ENCODE measurements around the gene NARS2.
"Not testable (repeated sequence)": the region's sequence is repeated elsewhere in the genome, so short reads cannot be mapped to it uniquely, and the experiment has no call there.

NARS2 gene

DNA sequence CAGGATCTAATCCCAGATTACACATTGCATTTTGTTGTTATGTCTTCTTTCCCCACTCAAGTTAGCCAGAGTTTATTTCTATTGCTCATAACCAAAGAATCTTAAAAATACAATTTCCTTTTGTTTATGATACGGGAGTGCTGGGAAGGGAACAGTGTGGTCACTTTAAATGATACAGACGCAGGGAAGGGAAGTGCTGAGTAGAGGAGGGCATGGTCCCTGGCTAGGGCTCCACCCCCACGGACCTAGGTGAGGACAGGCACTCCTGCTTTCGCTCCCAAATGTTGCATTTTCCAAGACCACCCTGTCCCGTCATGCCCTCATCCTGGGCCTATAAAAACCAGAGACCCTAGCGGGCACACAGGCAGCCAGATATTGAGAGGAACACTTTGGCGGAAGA, 30.6 kb upstream of the NARS2 start:
- Histone ChIP-seq H3K4me3 (ENCODE audit: insufficient read depth, low read depth, low read length) (no peak overlapping the region), H3K27ac (ENCODE audit: insufficient read depth, low read depth, low read length, poor library complexity, severe bottlenecking) (no peak overlapping the region), H3K36me3 (ENCODE audit: control insufficient read depth, insufficient read depth, low read length) (no peaks in the 10 kb centered on the region), H3K9me3 (ENCODE audit: control insufficient read depth, low read length) (no peaks in the 10 kb centered on the region), H3K27me3 (ENCODE audit: control insufficient read depth, insufficient read depth, low read length, poor library complexity, severe bottlenecking) (no peaks in the 10 kb centered on the region), H3K4me1 (ENCODE audit: control insufficient read depth, insufficient read depth, low read length) (no peaks in the 10 kb centered on the region)
- 88 to 94% methylated on average over 7 of the region's 7 CpGs for WGBS, 2 experiments

DNA sequence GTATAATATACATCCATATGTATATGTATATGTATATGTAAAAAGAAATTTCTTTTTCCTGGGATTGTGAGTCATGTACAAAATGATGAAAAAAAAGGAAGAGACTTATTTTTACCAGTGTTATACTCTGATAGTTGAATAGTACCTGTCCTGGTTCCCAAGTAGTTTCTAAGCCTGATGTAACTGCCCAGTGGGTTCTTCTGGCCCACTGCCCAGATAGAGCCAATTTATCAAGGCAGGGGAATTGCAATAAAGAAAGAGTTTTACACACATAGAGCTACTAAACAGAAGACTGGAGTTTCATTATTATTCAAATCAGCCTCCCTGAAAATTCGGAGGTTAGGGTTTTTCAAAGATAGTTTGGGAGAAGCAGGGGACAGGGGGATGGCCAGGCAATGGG, 29.1 kb upstream of the NARS2 start:
- H3K4me3 ChIP-seq (ENCODE audit: insufficient read depth, low read depth, low read length), result no peak overlapping the region
- WGBS, 2 experiments, result 43 to 62% methylated on average over 1 of the region's 1 CpG

DNA sequence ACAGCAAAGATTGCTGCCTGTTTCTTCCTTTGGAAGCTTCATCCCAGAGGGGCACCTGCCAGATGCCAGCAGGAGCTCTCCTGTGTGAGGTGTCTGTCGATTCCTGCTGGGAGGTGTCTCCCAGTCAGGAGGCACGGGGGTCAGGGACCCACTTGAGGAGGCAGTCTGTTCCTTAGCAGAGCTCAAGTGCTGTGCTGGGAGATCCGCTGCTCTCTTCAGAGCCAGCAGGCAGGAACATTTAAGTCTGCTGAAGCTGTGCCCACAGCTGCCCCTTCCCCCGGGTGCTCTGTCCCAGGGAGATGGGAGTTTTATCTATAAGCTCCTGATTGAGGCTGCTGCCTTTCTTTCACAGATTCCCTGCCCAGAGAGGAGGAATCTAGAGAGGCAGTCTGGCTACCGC, 28.1 kb upstream of the NARS2 start:
- H3K27me3 ChIP-seq (ENCODE audit: control insufficient read depth, insufficient read depth, low read length, poor library complexity, severe bottlenecking); H3K4me3 ChIP-seq (ENCODE audit: insufficient read depth, low read depth, low read length); H3K9me3 ChIP-seq (ENCODE audit: control insufficient read depth, low read length); H3K4me1 ChIP-seq (ENCODE audit: control insufficient read depth, insufficient read depth, low read length); H3K27ac ChIP-seq (ENCODE audit: insufficient read depth, low read depth, low read length, poor library complexity, severe bottlenecking); H3K36me3 ChIP-seq (ENCODE audit: control insufficient read depth, insufficient read depth, low read length): not testable (repeated sequence)
- 86 to 90% methylated on average over 5 of the region's 5 CpGs for WGBS, 2 experiments

More for the DNA sequence above, 29.1 kb upstream of the NARS2 start:
- Histone ChIP-seq H3K27ac (ENCODE audit: insufficient read depth, low read depth, low read length, poor library complexity, severe bottlenecking) (no peak overlapping the region), H3K27me3 (ENCODE audit: control insufficient read depth, insufficient read depth, low read length, poor library complexity, severe bottlenecking) (no peaks in the 10 kb centered on the region), H3K4me1 (ENCODE audit: control insufficient read depth, insufficient read depth, low read length) (no peaks in the 10 kb centered on the region), H3K9me3 (ENCODE audit: control insufficient read depth, low read length) (no peaks in the 10 kb centered on the region), H3K36me3 (ENCODE audit: control insufficient read depth, insufficient read depth, low read length) (no peaks in the 10 kb centered on the region)

DNA sequence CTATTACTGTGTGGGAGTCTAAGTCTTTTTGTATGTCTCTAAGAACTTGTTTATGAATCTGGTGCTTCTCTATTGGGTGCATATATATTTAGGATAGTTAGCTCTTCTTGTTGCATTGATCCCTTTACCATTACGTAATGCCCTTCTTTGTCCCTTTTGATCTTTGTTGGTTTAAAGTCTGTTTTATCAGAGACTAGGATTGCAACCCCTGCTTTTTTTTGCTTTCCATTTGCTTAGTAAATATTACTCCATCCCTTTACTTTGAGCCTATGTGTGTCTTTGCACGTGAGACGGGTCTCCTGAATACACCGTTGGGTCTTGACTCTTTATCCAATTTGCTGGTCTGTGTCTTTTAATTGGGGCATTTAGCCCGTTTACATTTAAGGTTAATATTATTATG, 26.4 kb upstream of the NARS2 start:
- H3K36me3 ChIP-seq (ENCODE audit: control insufficient read depth, insufficient read depth, low read length); H3K27me3 ChIP-seq (ENCODE audit: control insufficient read depth, insufficient read depth, low read length, poor library complexity, severe bottlenecking); H3K4me3 ChIP-seq (ENCODE audit: insufficient read depth, low read depth, low read length); H3K27ac ChIP-seq (ENCODE audit: insufficient read depth, low read depth, low read length, poor library complexity, severe bottlenecking); H3K4me1 ChIP-seq (ENCODE audit: control insufficient read depth, insufficient read depth, low read length); H3K9me3 ChIP-seq (ENCODE audit: control insufficient read depth, low read length): not testable (repeated sequence)
- 82 to 86% methylated on average over 5 of the region's 5 CpGs for WGBS, 2 experiments

DNA sequence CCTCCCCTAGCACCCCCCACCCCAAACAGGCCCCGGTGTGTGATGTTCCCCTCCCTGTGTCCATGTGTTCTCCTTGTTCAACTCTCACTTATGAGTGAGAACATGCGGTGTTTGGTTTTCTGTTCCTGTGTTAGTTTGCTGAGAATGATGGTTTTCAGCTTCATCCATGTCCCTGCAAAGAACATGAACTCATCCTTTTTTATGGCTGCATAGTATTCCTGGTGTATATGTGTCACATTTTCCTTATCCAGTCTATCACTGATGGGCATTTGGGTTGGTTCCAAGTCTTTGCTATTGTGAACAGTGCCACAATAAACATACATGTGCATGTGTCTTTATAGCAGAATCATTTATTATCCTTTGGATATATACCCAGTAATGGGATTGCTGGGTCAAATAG, 22.9 kb upstream of the NARS2 start:
- WGBS, 2 experiments, result 86 to 92% methylated on average over 1 to 2 of the region's 2 CpGs

DNA sequence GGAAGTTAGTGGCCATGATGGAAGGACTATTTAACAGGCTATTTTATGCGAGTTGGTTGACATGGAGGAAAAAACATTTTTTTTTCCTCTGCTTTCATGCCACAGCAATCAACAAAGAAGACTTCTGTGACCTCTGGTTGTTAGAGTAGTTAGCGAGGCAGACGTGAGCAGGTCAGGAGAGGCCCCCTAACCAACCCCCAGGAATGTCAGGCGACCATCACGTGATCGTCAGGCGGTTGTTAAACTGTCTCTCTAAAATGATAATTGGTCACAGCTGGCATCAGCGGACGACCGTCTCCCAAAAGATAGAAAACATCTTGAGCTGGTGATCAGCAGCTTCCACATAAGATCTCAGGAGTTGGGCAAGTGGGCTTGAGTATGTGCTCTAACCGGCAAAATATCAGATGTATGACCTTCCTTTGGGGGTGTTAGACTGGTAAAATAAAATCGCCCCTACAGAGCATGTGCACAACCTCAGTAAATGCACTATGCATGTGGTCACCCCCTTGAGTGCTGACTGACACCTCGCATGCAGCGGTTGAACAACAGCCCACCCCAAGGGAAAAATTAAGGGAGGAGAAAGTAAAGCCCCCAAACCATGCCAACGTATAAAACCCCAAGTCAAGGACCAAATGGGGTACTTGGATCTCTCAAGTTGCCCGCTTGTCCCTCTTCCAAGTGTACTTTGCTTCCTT, 20.9 kb upstream of the NARS2 start:
- WGBS, 2 experiments, result 91 to 93% methylated on average over 15 to 16 of the region's 16 CpGs
- Histone ChIP-seq H3K27ac (ENCODE audit: insufficient read depth, low read depth, low read length, poor library complexity, severe bottlenecking) (no peak overlapping the region), H3K27me3 (ENCODE audit: control insufficient read depth, insufficient read depth, low read length, poor library complexity, severe bottlenecking) (no peaks in the 10 kb centered on the region), H3K9me3 (ENCODE audit: control insufficient read depth, low read length) (no peaks in the 10 kb centered on the region), H3K4me1 (ENCODE audit: control insufficient read depth, insufficient read depth, low read length) (peaks cover 5% of the 10 kb centered on the region), H3K36me3 (ENCODE audit: control insufficient read depth, insufficient read depth, low read length) (no peaks in the 10 kb centered on the region), H3K4me3 (ENCODE audit: insufficient read depth, low read depth, low read length) (no peak overlapping the region)

More for the DNA sequence above, 22.9 kb upstream of the NARS2 start:
- not testable (repeated sequence) for H3K9me3 ChIP-seq (ENCODE audit: control insufficient read depth, low read length); H3K36me3 ChIP-seq (ENCODE audit: control insufficient read depth, insufficient read depth, low read length); H3K27ac ChIP-seq (ENCODE audit: insufficient read depth, low read depth, low read length, poor library complexity, severe bottlenecking); H3K4me3 ChIP-seq (ENCODE audit: insufficient read depth, low read depth, low read length); H3K4me1 ChIP-seq (ENCODE audit: control insufficient read depth, insufficient read depth, low read length); H3K27me3 ChIP-seq (ENCODE audit: control insufficient read depth, insufficient read depth, low read length, poor library complexity, severe bottlenecking)

DNA sequence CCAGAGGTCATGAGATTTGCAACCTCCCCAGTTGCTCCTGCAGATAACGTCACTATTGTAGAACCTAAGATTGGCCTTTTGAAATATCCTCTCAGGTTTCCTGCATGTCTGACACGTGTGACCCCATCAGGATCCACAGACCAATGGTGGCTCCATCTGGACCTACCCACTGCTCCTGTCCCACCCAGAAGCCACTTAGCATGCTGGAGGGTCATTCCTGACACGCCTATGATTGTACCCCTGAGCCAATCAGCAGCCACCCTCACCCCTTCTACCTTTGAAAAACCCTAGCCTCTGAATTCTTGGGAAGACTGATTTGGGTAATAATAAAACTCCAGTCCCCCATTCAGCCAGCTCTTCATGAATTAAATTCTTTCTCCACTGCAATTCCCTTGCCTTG, 20.1 kb upstream of the NARS2 start:
- no peak overlapping the region for H3K27ac ChIP-seq (ENCODE audit: insufficient read depth, low read depth, low read length, poor library complexity, severe bottlenecking)
- WGBS, 2 experiments, result 87 to 88% methylated on average over 3 of the region's 3 CpGs

DNA sequence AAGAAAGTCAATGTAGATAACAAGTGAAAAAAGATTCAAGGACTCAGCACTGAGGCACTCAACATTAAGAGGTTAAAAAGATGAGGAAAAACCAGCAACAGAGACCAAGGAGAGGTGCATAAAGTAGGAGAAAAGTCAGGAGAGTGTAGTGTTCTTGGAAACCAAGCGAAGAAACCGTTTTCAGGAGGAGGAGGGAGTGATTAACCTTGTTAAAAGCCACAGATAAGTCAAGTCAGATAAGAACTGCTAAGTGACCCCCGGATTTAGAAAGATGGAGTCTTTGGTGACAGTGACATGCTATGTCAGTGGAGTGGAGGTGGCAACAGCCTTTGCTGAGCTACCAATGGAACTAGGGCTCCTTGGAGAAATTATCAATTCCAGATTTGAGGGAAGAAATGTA, 13.9 kb upstream of the NARS2 start:
- Histone ChIP-seq H3K4me1 (ENCODE audit: control insufficient read depth, insufficient read depth, low read length) (no peaks in the 10 kb centered on the region), H3K27ac (ENCODE audit: insufficient read depth, low read depth, low read length, poor library complexity, severe bottlenecking) (no peak overlapping the region), H3K27me3 (ENCODE audit: control insufficient read depth, insufficient read depth, low read length, poor library complexity, severe bottlenecking) (no peaks in the 10 kb centered on the region), H3K4me3 (ENCODE audit: insufficient read depth, low read depth, low read length) (no peak overlapping the region), H3K36me3 (ENCODE audit: control insufficient read depth, insufficient read depth, low read length) (no peaks in the 10 kb centered on the region), H3K9me3 (ENCODE audit: control insufficient read depth, low read length) (peaks cover 4% of the 10 kb centered on the region)
- 92 to 93% methylated on average over 3 of the region's 3 CpGs for WGBS, 2 experiments

More for the DNA sequence above, 20.1 kb upstream of the NARS2 start:
- Histone ChIP-seq H3K9me3 (ENCODE audit: control insufficient read depth, low read length) (no peaks in the 10 kb centered on the region), H3K27me3 (ENCODE audit: control insufficient read depth, insufficient read depth, low read length, poor library complexity, severe bottlenecking) (no peaks in the 10 kb centered on the region), H3K4me3 (ENCODE audit: insufficient read depth, low read depth, low read length) (no peak overlapping the region), H3K36me3 (ENCODE audit: control insufficient read depth, insufficient read depth, low read length) (no peaks in the 10 kb centered on the region), H3K4me1 (ENCODE audit: control insufficient read depth, insufficient read depth, low read length) (peaks cover 5% of the 10 kb centered on the region)

DNA sequence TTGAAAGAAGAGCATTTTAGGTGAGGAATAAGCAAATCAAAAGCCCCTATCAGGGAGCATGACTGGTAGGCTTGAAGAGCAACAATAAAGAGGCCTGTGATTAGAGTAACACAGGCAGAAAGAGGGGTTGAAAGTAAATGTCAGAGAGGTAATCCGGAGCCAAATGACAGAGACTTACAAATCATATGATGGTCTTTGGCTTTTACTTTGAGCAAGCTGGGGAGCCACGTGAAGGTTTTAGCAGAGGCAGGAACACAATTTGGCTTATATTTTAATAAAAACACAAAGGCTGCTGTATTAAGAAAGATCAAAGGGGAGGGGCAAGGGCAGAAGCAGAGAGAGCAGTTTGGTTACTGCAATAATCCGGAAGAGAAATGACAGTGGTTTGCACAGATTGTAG, 12.8 kb upstream of the NARS2 start:
- no peak overlapping the region for H3K4me3 ChIP-seq (ENCODE audit: insufficient read depth, low read depth, low read length)
- 87 to 89% methylated on average over 3 of the region's 3 CpGs for WGBS, 2 experiments
- H3K4me1 ChIP-seq (ENCODE audit: control insufficient read depth, insufficient read depth, low read length), result no peaks in the 10 kb centered on the region
- H3K9me3 ChIP-seq (ENCODE audit: control insufficient read depth, low read length), result peaks cover 4% of the 10 kb centered on the region
- no peak overlapping the region for H3K27ac ChIP-seq (ENCODE audit: insufficient read depth, low read depth, low read length, poor library complexity, severe bottlenecking)
- H3K36me3 ChIP-seq (ENCODE audit: control insufficient read depth, insufficient read depth, low read length), result no peaks in the 10 kb centered on the region
- H3K27me3 ChIP-seq (ENCODE audit: control insufficient read depth, insufficient read depth, low read length, poor library complexity, severe bottlenecking), result no peaks in the 10 kb centered on the region

DNA sequence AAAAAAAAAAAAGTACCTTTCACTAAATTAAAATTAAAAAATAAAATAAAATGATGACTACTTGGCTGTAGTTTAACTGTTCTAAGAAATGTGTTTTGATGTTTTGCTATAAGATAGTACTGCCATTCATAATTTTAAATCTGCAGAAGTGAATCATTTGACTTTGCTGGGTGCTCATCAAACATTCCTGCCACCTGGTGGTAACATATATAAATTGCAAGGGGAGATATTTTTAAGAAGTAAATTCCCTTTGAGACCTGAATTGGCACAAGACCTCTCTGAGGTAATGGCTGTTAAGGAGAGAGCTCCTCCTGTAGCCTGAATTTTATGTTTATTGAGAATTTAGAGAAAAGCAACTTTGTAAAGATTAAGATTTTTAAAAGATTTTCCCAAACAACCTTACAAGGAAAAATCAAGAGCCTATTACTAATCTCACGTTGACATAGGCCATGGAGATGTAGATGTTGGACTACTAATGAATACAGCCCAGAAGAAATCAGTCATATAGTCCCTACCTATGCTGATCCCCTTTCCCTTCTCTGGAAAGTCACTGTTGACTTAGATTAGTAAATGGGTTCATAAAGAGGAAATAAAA, 11.9 kb upstream of the NARS2 start:
- Histone ChIP-seq H3K27ac (ENCODE audit: insufficient read depth, low read depth, low read length, poor library complexity, severe bottlenecking) (no peak overlapping the region), H3K27me3 (ENCODE audit: control insufficient read depth, insufficient read depth, low read length, poor library complexity, severe bottlenecking) (no peaks in the 10 kb centered on the region), H3K9me3 (ENCODE audit: control insufficient read depth, low read length) (peaks cover 4% of the 10 kb centered on the region), H3K4me3 (ENCODE audit: insufficient read depth, low read depth, low read length) (no peak overlapping the region), H3K4me1 (ENCODE audit: control insufficient read depth, insufficient read depth, low read length) (no peaks in the 10 kb centered on the region), H3K36me3 (ENCODE audit: control insufficient read depth, insufficient read depth, low read length) (no peaks in the 10 kb centered on the region)
- WGBS, 2 experiments, result 100% methylated on average over 1 of the region's 1 CpG; no CpG with 5 or more reads in 1 of the 2 experiments

Measured in ectodermal cell (in vitro differentiated cells).